ENCODE data around the gene ZRANB3.
A peak's percentile ranks its signal among the peaks of the same experiment; 100 is the strongest.

Gene ZRANB3

DNA sequence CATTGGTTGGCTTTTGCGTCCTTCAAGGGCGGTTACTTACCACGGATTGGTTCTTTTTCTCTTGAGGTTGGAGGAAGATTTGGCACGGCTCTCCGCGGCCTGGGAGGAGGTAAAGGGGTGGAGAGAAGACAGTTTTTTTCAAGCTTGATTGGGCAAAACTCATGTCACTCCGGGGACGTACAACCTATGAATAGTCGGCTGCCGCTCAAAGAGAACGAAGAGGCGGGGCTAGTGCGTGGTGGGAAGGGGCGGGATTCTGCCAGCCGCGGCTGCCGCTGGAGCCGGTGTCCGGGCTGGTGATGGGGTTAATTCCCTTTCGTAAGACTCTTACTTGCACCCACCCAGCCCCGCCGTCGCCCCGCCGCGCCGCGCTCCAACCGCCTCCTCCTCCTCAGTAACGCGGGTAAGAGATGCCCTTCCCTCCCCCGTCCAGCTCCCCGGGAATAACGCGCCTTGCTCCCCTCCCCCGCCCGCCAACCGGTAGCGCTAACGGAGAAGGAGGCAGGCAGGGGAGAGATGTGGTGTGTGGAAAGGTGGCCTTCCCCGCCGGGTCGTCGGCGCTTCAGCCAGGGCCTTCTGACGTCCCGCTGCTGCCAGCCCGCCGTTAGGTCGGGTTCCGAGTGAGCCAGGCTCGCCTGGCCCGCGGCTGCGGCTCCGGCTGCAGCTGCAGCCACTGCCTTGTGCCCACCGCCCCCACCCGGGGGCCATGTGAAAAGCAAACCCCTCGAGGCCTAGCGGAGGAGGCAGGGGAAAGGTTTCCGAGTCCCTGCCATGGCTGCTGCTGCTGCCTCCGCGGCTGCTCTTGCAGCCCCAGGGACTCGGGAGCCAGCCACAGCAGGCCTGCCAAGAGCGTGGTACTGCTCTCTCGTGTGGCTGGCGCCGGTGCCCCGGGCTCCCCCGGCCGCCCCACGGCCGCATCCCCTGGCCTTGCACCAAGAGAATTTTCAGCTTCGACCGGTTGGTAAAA, 496 bp upstream of the ZRANB3 start, which contains the start of gene R3HDM1:
R3HDM1 (plus strand) TSS at position 254 of the 967 bp plus-strand sequence. CDS start 73,362 bp downstream, outside the sequence.
- no peaks in the 10 kb centered on the region for H3K27me3 ChIP-seq (ENCODE audit: low read depth, low read length)
- H2AFZ ChIP-seq (ENCODE audit: low read depth, low read length), result peak within 1 kb of the TSS; percentile 97
- H3K79me2 ChIP-seq (ENCODE audit: low read length), result peaks cover 72% of the 10 kb centered on the region
- H3K9me3 ChIP-seq (ENCODE audit: insufficient read depth, low read length), result no peaks in the 10 kb centered on the region
- H3K4me1 ChIP-seq (ENCODE audit: low read length), result peaks cover 15% of the 10 kb centered on the region
- peak within 1 kb of the TSS; percentile 92 for H3K27ac ChIP-seq (ENCODE audit: low read length)
- H3K9ac ChIP-seq (ENCODE audit: low read length), result peak within 1 kb of the TSS; percentile 96
- peaks cover 6% of the 10 kb centered on the region for H3K36me3 ChIP-seq (replicated peaks; ENCODE audit: low read depth, low read length)
- TF ChIP-seq, protein P1, sequence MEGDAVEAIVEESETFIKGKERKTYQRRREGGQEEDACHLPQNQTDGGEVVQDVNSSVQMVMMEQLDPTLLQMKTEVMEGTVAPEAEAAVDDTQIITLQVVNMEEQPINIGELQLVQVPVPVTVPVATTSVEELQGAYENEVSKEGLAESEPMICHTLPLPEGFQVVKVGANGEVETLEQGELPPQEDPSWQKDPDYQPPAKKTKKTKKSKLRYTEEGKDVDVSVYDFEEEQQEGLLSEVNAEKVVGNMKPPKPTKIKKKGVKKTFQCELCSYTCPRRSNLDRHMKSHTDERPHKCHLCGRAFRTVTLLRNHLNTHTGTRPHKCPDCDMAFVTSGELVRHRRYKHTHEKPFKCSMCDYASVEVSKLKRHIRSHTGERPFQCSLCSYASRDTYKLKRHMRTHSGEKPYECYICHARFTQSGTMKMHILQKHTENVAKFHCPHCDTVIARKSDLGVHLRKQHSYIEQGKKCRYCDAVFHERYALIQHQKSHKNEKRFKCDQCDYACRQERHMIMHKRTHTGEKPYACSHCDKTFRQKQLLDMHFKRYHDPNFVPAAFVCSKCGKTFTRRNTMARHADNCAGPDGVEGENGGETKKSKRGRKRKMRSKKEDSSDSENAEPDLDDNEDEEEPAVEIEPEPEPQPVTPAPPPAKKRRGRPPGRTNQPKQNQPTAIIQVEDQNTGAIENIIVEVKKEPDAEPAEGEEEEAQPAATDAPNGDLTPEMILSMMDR (IDR thresholded peaks at IDR 0.05; ENCODE audit: low read depth, low read length), result peak; percentile 43
- TF ChIP-seq EZH2phosphoT487 (IDR thresholded peaks at IDR 0.05; ENCODE audit: low read depth), result no peak
- peaks cover 9% of the 10 kb centered on the region; the same call in 1 of the 2 replicates for H4K20me1 ChIP-seq (ENCODE audit: insufficient read depth, low read length)
- peak within 1 kb of the TSS; percentile 94 for H3K4me3 ChIP-seq (ENCODE audit: low read length)
- H3K4me2 ChIP-seq (ENCODE audit: low read length), result peak within 1 kb of the TSS; percentile 74

DNA sequence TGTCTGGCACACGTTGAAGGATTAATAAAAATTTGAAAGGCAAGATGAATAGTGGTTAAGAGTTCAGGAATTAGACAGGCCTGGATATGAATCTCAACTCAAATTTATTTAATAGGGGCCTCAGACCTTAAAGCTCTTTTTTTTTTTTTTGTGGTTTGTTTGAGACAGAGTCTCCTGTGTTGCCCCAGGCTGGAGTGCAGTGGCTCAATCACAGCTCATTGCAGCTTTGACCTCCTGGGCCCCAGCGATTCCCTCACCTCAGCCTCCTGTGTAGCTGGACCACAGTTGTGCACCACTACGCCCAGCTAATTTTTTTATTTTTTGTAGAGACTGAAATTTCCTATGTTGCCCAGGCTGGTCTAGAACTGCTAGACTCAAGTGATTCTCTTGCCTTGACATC, 3.0 kb downstream of the ZRANB3 start:
- Histone ChIP-seq H3K27me3 (ENCODE audit: low read depth, low read length) (no peaks in the 10 kb centered on the region), H3K4me2 (ENCODE audit: low read length) (no peak overlapping the region), H3K4me3 (ENCODE audit: low read length) (no peak overlapping the region), H3K79me2 (ENCODE audit: low read length) (peaks cover 42% of the 10 kb centered on the region), H3K9ac (ENCODE audit: low read length) (no peak overlapping the region), H4K20me1 (ENCODE audit: insufficient read depth, low read length) (peaks cover 4% of the 10 kb centered on the region; the same call in 1 of the 2 replicates), H2AFZ (ENCODE audit: low read depth, low read length) (no peak overlapping the region), H3K36me3 (replicated peaks; ENCODE audit: low read depth, low read length) (peaks cover 7% of the 10 kb centered on the region), H3K27ac (ENCODE audit: low read length) (no peak overlapping the region), H3K4me1 (ENCODE audit: low read length) (peaks cover 11% of the 10 kb centered on the region), H3K9me3 (ENCODE audit: insufficient read depth, low read length) (no peaks in the 10 kb centered on the region)
- TF ChIP-seq, protein P1 (IDR thresholded peaks at IDR 0.05; ENCODE audit: low read depth, low read length), result no peak
- TF ChIP-seq EZH2phosphoT487 (IDR thresholded peaks at IDR 0.05; ENCODE audit: low read depth), result no peak

DNA sequence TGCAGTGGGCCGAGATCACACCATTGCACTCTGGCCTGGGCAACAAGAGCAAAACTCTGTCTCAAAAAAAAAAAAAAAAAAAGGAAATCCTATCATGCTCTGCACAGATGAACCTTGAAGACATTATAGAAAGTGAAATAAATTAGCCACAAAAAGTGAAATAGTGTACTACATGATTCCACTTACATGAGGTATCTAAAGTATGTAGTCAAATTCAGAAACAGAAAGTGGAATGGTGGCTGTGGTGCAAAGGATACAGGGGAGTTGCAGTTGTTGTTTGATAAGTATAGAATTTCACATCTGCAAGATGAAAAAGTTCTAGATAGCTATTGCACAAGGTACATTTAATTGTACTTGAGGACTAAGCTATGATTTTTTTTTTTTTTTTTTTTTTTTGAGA, 5.2 kb downstream of the ZRANB3 start:
- H3K9me3 ChIP-seq (ENCODE audit: insufficient read depth, low read length), result no peaks in the 10 kb centered on the region
- peaks cover 26% of the 10 kb centered on the region for H3K79me2 ChIP-seq (ENCODE audit: low read length)

More for the DNA sequence above, 5.2 kb downstream of the ZRANB3 start:
- Histone ChIP-seq H2AFZ (ENCODE audit: low read depth, low read length) (no peak overlapping the region), H3K27me3 (ENCODE audit: low read depth, low read length) (no peaks in the 10 kb centered on the region), H3K4me2 (ENCODE audit: low read length) (no peak overlapping the region), H4K20me1 (ENCODE audit: insufficient read depth, low read length) (no peaks in the 10 kb centered on the region), H3K27ac (ENCODE audit: low read length) (no peak overlapping the region), H3K9ac (ENCODE audit: low read length) (no peak overlapping the region), H3K4me1 (ENCODE audit: low read length) (peaks cover 6% of the 10 kb centered on the region; the same call in 1 of the 2 replicates), H3K4me3 (ENCODE audit: low read length) (no peak overlapping the region), H3K36me3 (replicated peaks; ENCODE audit: low read depth, low read length) (peaks cover 12% of the 10 kb centered on the region)
- TF ChIP-seq, protein P1 (IDR thresholded peaks at IDR 0.05; ENCODE audit: low read depth, low read length), result no peak
- no peak for TF ChIP-seq EZH2phosphoT487 (IDR thresholded peaks at IDR 0.05; ENCODE audit: low read depth)

All from OCI-LY3 (cell line).